ENCODE data around the gene DDX19B. TPM values are rescaled to one million over a fixed set of nuclear protein-coding genes. Genes with fewer than 3 reads are reported as not detected.
A peak's percentile ranks its signal among the peaks of the same experiment; 100 is the strongest.

DDX19B gene
- polyA plus RNA-seq, 1 donor (not counting 4 experiments of a cell fraction or from before 2014, with no cell fraction given): 24.6 TPM

- peak; percentile 89 for DNase-seq (ENCODE audit: low read depth, low spot score)
- Histone ChIP-seq H3K4me3 (ENCODE audit: control insufficient read depth in 2 of 3, extremely low read depth in 1 of 3, insufficient read depth in 2 of 3, low read depth in 1 of 3, low read length in 3 of 3) (peak overlapping the region; percentile 92 to 93 (median 92)), H4K20me1 (ENCODE audit: control insufficient read depth, extremely low read depth, insufficient read depth, low read length) (no peaks in the 10 kb centered on the region), H3K9me3 (ENCODE audit: control insufficient read depth, low read depth, low read length) (no peaks in the 10 kb centered on the region), H3K4me1 (ENCODE audit: control insufficient read depth, extremely low read depth, insufficient read depth, low read length) (peaks cover 10% of the 10 kb centered on the region), H3K27me3 (ENCODE audit: control insufficient read depth, extremely low read depth, insufficient read depth, low read length) (no peaks in the 10 kb centered on the region), H3K9ac (ENCODE audit: control insufficient read depth, extremely low read depth, insufficient read depth, low read length) (peak overlapping the region; percentile 88), H3K27ac (ENCODE audit: control insufficient read depth, insufficient read depth, low read length) (peak overlapping the region; percentile 79), H3K4me2 (ENCODE audit: control insufficient read depth, extremely low read depth, insufficient read depth, low read depth, low read length) (peak overlapping the region; percentile 94), H3K79me2 (ENCODE audit: control insufficient read depth, insufficient read depth, low read length) (peaks cover 12% of the 10 kb centered on the region), H2AFZ (ENCODE audit: control insufficient read depth, low read length) (peak overlapping the region; percentile 83), H3K36me3 (ENCODE audit: control insufficient read depth in 2 of 2, extremely low read depth in 1 of 2, insufficient read depth in 2 of 2, low read length in 2 of 2) (peaks cover 4 to 9% of the 10 kb centered on the region in 2 experiments), H3K9me1 (ENCODE audit: control insufficient read depth, extremely low read depth, insufficient read depth, low read length) (no peaks in the 10 kb centered on the region)
- dilution Hi-C loops (cut with MboI; ENCODE audit: extremely low pct_ligation_motif_present, low sequenced_read_pairs): no loop called here
- TF ChIP-seq CTCF (optimal IDR thresholded peaks at IDR 0.05 in 1 of 3, IDR thresholded peaks at IDR 0.05 in 1 of 3, conservative IDR thresholded peaks at IDR 0.05 in 1 of 3; ENCODE audit: extremely low read depth in 1 of 3, insufficient read depth in 2 of 3, low read length in 3 of 3) (peak in 2 of 3 experiments; percentile 48 to 49), EZH2 (IDR thresholded peaks at IDR 0.05; ENCODE audit: low read length) (no peak)
- FAIRE-seq: peak; percentile 23
These were observed 82.1 kb downstream of the DDX19B start for GRCh38 chr16:70380919-70381603.

- H3K27me3 ChIP-seq (ENCODE audit: control insufficient read depth, extremely low read depth, insufficient read depth, low read length): no peaks in the 10 kb centered on the region
- H3K4me3 ChIP-seq (ENCODE audit: control insufficient read depth in 2 of 3, extremely low read depth in 1 of 3, insufficient read depth in 2 of 3, low read depth in 1 of 3, low read length in 3 of 3): peak overlapping the region; percentile 92 to 93 (median 92)
- DNase-seq (ENCODE audit: low read depth, low spot score) (no peak), FAIRE-seq (no peak)
- TF ChIP-seq CTCF (optimal IDR thresholded peaks at IDR 0.05 in 1 of 3, IDR thresholded peaks at IDR 0.05 in 1 of 3, conservative IDR thresholded peaks at IDR 0.05 in 1 of 3; ENCODE audit: extremely low read depth in 1 of 3, insufficient read depth in 2 of 3, low read length in 3 of 3): no peak
- H3K36me3 ChIP-seq (ENCODE audit: control insufficient read depth in 2 of 2, extremely low read depth in 1 of 2, insufficient read depth in 2 of 2, low read length in 2 of 2): peaks cover 2 to 9% of the 10 kb centered on the region in 2 experiments
- dilution Hi-C loops (cut with MboI; ENCODE audit: extremely low pct_ligation_motif_present, low sequenced_read_pairs): no loop called here
- H3K4me2 ChIP-seq (ENCODE audit: control insufficient read depth, extremely low read depth, insufficient read depth, low read depth, low read length): peak overlapping the region; percentile 94
- H3K9me3 ChIP-seq (ENCODE audit: control insufficient read depth, low read depth, low read length): no peaks in the 10 kb centered on the region
- H4K20me1 ChIP-seq (ENCODE audit: control insufficient read depth, extremely low read depth, insufficient read depth, low read length): no peaks in the 10 kb centered on the region
- peaks cover 10% of the 10 kb centered on the region for H3K4me1 ChIP-seq (ENCODE audit: control insufficient read depth, extremely low read depth, insufficient read depth, low read length)
- peaks cover 12% of the 10 kb centered on the region for H3K79me2 ChIP-seq (ENCODE audit: control insufficient read depth, insufficient read depth, low read length)
- peak overlapping the region; percentile 88 for H3K9ac ChIP-seq (ENCODE audit: control insufficient read depth, extremely low read depth, insufficient read depth, low read length)
- peak overlapping the region; percentile 43 for H3K27ac ChIP-seq (ENCODE audit: control insufficient read depth, insufficient read depth, low read length)
- peak overlapping the region; percentile 83 for H2AFZ ChIP-seq (ENCODE audit: control insufficient read depth, low read length)
- H3K9me1 ChIP-seq (ENCODE audit: control insufficient read depth, extremely low read depth, insufficient read depth, low read length): no peaks in the 10 kb centered on the region
These were observed 82.8 kb downstream of the DDX19B start for GRCh38 chr16:70381604-70382342.
